Measurements from ENCODE around the gene TNFRSF21.

DNA sequence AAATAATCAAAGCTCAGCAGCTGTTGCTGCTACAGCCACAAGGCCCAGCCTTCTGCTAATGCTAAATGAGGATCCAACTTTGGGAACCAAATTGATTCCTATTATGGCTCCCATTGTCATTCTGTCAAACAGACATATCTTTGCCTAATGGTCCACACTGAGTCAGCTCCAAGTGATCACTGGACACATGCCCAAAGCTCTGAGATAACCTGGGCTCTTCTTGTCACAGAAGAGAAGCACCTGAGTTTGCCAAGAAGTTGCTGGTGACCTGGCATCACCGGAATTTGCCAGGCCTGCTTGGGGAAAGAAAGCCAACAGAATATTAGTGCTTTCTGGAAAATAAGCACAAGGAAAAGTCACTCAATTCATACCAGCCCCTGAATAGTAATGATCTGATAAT is 5.8 kb downstream of the TNFRSF21 start:
- TF ChIP-seq, protein P1, sequence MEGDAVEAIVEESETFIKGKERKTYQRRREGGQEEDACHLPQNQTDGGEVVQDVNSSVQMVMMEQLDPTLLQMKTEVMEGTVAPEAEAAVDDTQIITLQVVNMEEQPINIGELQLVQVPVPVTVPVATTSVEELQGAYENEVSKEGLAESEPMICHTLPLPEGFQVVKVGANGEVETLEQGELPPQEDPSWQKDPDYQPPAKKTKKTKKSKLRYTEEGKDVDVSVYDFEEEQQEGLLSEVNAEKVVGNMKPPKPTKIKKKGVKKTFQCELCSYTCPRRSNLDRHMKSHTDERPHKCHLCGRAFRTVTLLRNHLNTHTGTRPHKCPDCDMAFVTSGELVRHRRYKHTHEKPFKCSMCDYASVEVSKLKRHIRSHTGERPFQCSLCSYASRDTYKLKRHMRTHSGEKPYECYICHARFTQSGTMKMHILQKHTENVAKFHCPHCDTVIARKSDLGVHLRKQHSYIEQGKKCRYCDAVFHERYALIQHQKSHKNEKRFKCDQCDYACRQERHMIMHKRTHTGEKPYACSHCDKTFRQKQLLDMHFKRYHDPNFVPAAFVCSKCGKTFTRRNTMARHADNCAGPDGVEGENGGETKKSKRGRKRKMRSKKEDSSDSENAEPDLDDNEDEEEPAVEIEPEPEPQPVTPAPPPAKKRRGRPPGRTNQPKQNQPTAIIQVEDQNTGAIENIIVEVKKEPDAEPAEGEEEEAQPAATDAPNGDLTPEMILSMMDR (IDR thresholded peaks at IDR 0.05) = no peak
- no peak for TF ChIP-seq POLR2A (IDR thresholded peaks at IDR 0.05)

Data from heart left ventricle (tissue), 13 donors.